SK-N-SH treated with all-trans-retinoic acid at 6 μM for 48 hours (cell line): ENCODE data around the gene RMND1.

Source experiments
- ARNTL ChIP-seq: fragments of 450-650 bp; formaldehyde crosslinking; IDR thresholded peaks from 2 replicates; pipeline ENCODE4 v1.5.0; 2020; ENCODE audit warnings: low read depth, mild to moderate bottlenecking, moderate library complexity, borderline replicate concordance
- GLIS3 ChIP-seq: fragments of 250-450 bp; sonication (Bioruptor Pico); IDR thresholded peaks from 2 replicates; pipeline ENCODE4 v1.5.0; 2020; ENCODE audit warnings: mild to moderate bottlenecking, moderate library complexity
- OSR1 ChIP-seq: fragments of 250-450 bp; sonication (Bioruptor Pico); IDR thresholded peaks from 2 replicates; pipeline ENCODE4 v1.8.0; 2022; ENCODE audit warnings: moderate library complexity, mild to moderate bottlenecking, inconsistent platforms
- ZFP30 ChIP-seq: fragments of 450-650 bp; formaldehyde crosslinking; IDR thresholded peaks from 2 replicates; pipeline ENCODE4 v1.5.0; 2022; ENCODE audit warnings: mild to moderate bottlenecking, moderate library complexity
- ZNF70 ChIP-seq: fragments of 450-650 bp; formaldehyde crosslinking; IDR thresholded peaks from 2 replicates; pipeline ENCODE4 v1.5.0; 2020; ENCODE audit warnings: mild to moderate bottlenecking, moderate library complexity
- TF ChIP-seq, protein P1 (sequence below): fragments of 250-450 bp; sonication (Bioruptor Pico); IDR thresholded peaks from 2 replicates; pipeline ENCODE4 v1.5.1; 2020; ENCODE audit warnings: low read depth, mild to moderate bottlenecking, moderate library complexity

DNA sequence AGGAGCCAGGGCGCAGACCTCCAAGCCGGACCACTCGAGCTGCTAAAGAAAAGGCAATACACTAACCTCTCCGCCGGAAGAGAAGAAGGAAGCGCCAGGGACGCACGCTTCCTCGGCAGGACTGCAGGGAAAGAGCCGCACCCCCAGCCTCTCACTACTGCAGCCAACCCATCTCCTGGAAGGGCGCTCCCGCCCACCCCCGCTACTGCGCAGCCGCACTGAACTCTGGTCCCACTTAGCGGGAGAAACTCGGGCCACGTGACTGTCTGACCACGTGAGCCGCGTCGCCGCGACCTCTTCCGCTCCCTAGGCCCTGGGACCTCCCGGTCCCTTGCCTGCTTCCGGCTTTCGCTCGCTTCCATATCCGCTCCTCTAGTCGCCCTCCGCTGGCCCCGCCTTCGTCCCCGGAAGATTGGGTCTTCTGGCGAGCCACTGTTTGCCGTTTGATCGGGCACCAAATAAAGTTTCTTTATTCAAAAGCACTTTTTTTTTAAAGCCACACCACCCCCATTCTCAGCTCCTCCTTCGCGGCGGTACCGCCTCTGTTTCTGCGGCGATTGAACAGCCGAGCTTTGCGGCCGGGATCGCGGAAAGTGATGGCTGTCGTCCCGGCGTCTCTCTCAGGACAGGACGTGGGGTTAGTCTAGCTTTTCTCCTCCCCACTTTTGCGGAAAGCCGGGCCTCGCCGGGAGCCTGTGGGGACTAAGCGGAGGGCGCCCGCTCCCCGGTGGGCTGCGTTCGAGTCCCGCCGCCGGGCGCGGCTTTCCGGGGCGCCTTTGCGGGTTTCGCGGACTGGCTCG lies at the start of gene RMND1:
- TF ChIP-seq GLIS3 (CRISPR knock-in tag) (no peak), ZFP30 (CRISPR knock-in tag) (no peak), ARNTL (CRISPR knock-in tag) (no peak), OSR1 (CRISPR knock-in tag) (no peak), ZNF70 (CRISPR knock-in tag) (peak; percentile 29; the same call in 1 of the 2 replicates)
- TF ChIP-seq, protein P1, sequence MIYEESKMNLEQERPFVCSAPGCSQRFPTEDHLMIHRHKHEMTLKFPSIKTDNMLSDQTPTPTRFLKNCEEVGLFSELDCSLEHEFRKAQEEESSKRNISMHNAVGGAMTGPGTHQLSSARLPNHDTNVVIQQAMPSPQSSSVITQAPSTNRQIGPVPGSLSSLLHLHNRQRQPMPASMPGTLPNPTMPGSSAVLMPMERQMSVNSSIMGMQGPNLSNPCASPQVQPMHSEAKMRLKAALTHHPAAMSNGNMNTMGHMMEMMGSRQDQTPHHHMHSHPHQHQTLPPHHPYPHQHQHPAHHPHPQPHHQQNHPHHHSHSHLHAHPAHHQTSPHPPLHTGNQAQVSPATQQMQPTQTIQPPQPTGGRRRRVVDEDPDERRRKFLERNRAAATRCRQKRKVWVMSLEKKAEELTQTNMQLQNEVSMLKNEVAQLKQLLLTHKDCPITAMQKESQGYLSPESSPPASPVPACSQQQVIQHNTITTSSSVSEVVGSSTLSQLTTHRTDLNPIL (CRISPR knock-in tag): no peak
